Stimulated activated CD8-positive, alpha-beta memory T cell treated with anti-CD3 and anti-CD28 coated beads, Interleukin-15, amount 100 ng/mL, for 4 hours (primary cell): Measurements from ENCODE around the gene GNPNAT1.
A peak's percentile ranks its signal among the peaks of the same experiment; 100 is the strongest.
"Not testable (repeated sequence)": the region's sequence is repeated elsewhere in the genome, so short reads cannot be mapped to it uniquely, and the experiment has no call there.

Source experiments
- DNase-seq, 2 donors: peaks; one replicate each; pipeline ENCODE4 v3.0.0-alpha.2; 2020; ENCODE audit warnings: low read depth in 2 of 2

The GNPNAT1 gene

DNA sequence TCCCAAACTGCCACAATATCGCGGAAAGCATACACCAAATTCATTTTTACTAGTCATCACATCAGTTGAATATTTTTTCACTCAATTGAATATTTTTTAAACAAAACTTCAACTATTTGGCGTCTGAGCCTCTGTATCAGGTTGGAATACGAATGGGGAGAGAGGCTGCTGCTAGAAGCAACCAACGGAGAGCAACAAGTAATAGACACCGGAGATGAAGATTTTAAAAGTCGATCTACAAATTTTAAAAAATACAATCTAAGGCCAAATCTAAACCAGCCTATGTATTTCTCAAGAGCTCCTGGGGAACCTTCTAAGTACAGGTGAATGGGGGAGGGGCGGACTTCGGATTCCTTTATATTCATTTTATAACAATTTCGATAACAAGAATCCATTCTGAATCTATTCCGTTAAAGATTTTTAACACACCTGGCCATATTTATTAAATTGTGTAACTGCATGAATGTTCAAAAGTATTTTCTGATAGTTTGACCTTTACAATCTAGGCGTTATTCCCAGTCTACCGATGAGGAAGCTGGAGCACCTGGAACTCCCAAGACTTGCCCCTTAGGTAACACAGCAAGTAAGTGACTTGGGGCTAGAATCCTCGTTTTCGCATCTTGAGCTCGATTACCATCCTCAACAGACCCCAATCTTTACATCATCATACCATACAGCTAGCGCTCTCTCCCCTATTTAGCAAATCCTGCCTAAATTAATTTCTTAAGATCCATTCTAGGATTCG is 1.2 kb downstream of the GNPNAT1 start:
- no peak for DNase-seq

GRCh38 chr14:52789118-52789517 is 2.3 kb downstream of the GNPNAT1 start:
- DNase-seq = no peak

DNA sequence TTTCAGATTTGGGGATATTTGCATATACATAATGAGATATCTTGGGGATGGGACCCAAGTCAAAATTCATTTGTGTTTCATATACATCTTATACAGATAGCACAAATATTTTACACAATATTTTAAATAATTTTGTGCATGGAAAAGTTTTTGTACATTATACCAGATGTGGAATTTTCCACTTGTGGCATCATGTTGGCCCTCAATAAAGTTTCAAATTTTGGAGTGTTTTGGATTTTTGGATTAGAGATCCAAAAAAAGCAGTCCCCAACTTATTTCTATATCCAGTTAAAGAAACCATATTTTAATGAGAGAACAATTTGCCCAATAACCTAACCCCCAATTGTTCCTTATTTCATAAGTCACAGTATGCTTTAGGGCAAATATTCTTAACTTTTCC is 4.5 kb downstream of the GNPNAT1 start:
- DNase-seq = no peak

- DNase-seq = no peak
Observed at GRCh38 chr14:52783206-52783605, 8.2 kb downstream of the GNPNAT1 start.

DNA sequence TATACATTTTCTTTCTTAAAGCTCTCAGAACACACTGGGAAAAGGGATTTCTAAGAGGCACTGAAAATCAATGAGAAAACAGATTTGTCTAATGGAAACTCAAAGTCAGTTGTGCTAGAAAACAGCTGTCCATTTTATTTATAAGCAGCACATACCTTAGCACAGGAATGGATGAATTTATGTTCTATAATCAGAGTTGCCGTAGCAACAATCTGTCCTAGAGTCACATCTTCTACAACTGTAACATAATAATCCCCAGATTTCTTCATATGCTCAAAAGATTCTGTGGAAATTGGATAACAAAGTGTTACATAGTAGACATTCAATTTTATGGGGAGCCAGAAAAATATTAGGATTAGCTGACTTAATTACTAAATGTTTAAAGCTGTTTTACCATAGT is 9.8 kb downstream of the GNPNAT1 start:
- no peak for DNase-seq

DNA sequence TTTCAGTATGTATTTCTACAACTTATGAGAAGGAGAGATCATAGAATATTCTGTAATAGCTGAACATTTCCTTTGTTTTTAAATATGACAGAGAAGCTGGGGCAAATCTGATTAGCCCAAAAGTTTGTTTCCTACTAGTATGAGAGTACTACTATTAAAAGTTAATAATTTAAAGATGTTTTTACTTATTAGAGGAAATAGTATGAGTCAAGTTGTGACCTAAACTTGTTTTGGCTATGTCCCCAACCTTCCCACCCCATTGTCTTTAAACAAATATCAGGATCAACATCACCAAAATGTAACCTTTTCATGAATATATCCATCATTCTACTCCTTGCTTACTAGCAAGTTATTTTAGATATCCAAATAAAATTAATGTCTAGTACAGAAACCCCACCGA is 10.5 kb downstream of the GNPNAT1 start:
- no peak for DNase-seq

- no peak for DNase-seq
Observed at GRCh38 chr14:52778702-52779101, 12.7 kb downstream of the GNPNAT1 start.

DNA sequence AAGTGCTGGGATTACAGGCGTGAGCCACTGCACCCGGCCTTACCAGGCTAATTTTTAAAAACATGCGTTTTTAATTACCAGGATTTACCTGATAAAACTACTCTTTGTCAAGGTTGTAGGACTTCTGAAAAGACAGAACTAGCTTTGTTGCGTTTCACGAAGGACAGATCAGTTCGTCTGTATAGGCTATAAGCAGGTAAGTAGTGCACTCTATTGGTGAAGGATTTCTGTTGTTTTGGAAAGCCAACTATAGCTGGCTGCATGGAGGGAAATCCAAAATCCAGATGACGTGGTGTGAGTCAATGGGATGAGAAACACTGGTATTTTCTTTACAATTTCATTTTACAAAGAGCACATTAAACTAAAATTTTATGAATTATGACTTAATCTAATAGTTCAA is 14.6 kb downstream of the GNPNAT1 start:
- no peak for DNase-seq

DNA sequence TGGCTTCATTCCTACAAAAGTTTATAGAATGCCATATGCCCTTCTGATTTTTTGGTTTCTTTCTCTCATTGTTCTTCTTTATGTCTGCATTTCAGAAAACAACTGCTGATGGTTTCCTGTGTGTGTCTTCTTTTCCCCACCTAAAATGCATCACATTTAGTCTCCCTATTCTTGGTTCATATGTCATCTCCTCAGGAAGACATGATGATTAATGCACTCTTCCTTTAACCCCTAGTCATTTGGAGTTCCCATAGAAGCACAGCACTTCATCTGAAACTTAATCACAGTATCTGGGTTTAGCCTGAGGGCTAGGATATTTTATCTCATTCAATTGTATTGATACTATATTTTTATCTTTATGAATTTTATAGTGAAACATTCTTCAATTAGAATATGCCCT is 21.5 kb downstream of the GNPNAT1 start:
- no peak for DNase-seq

GRCh38 chr14:52767058-52767833 is 24.2 kb downstream of the GNPNAT1 start:
- no peak for DNase-seq

DNA sequence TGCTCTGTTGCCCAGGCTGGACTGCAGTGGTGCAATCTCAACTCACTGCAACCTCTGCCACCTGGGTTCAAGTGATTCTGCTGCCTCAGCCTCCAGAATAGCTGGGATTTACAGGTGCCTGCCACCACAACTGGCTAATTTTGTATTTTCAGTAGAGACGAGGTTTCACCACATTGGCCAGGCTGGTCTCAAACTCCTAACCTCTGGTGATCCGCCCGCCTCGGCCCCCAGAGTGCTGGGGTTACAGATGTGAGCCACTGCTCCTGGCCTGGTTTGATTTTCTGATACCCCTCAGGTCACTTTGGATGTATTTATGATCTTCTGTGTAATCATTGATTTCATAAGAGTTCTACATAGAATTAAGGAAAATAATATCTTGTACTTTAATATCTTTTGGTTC is 28.5 kb downstream of the GNPNAT1 start:
- not testable (repeated sequence) for DNase-seq

GRCh38 chr14:52759145-52759544 is 32.3 kb downstream of the GNPNAT1 start:
- no peak for DNase-seq

- DNase-seq = no peak
Observed at GRCh38 chr14:52755607-52756316, 35.6 kb downstream of the GNPNAT1 start.

- no peak for DNase-seq
Observed at GRCh38 chr14:52748647-52749292, 42.6 kb downstream of the GNPNAT1 start.

- no peak for DNase-seq
Observed at GRCh38 chr14:52741865-52742264, 49.5 kb downstream of the GNPNAT1 start.

DNA sequence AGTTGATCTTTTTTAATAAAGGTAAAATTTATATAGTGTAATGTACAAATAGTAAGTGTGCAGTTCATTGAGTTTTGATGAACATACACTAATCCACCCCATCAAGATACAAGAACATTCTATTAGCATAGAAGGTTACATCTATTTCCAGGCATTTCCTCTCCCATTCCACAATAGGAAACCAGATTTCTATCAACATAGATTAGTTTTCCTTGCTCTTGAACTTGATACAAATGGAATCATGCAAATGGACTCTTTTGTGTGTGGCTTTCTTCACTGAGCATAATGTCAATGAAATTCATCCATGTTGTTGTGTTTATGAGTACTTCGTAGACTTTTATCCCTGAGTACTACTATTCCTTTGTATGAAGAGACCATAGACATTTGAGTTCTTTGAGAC is 50.7 kb downstream of the GNPNAT1 start:
- DNase-seq = no peak

- no peak for DNase-seq
Observed at GRCh38 chr14:52738409-52738808, 53.0 kb downstream of the GNPNAT1 start.

GRCh38 chr14:52735921-52736489 is 55.4 kb downstream of the GNPNAT1 start:
- no peak for DNase-seq

GRCh38 chr14:52733824-52734223 is 57.6 kb downstream of the GNPNAT1 start:
- no peak for DNase-seq

GRCh38 chr14:52730709-52731111 is 60.7 kb downstream of the GNPNAT1 start:
- no peak for DNase-seq

DNA sequence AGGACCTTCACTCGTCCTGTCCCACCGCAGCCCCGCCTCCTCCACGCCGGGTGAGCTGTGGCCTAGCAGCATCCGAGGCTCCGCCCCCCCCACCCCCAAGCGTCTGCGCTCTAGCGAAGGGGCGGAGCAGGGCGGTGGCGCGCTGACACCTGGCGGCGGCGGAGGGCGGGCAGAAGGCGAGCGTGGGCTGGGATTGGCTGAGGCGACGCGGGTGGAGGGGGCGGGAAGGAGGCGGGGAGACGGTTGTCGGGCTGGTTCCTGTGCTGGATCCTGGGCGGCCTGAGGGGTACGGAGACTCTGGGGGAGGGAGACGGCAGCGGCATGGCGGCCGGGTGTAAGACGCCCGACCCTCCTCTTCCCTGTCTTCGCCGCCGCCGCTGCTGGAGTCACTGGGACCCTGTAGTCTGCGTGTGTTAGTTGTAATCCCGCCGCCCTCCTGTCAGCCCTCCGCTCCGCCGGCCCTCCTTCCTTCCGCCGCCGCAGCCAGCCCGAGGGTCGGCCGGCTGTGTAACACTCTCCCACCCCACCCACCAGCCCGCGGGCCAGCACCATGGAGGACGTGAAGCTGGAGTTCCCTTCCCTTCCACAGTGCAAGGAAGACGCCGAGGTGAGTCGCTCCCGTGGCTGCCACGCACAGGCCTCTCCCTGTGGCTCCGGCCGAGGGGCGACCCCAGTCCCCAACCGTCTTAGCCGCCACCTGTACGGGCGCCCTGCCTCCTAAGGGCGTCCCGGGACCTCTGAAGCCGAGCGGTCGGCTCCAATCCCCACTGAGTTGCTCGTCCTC is 61.3 kb downstream of the GNPNAT1 start, which contains the start of gene STYX:
Gene STYX (plus strand): TSS at position 242 of the 784 bp plus-strand sequence. CDS start 309 bp downstream, at position 551.
- peak; percentile 96 to 97 for DNase-seq
